AG08395 (cell line): ENCODE results near the gene CCL27.

Experiments used
- DNase-seq: peaks from one replicate; pipeline ENCODE4 v3.0.0; 2012; ENCODE audit warnings: mixed read lengths, low spot score

The CCL27 gene

GRCh38 chr9:34662526-34663302 lies at the start of gene CCL27:
Gene CCL27 (minus strand): TSS chr9:34662657. CDS start chr9:34662633, 24 bp downstream.
- no peak for DNase-seq

GRCh38 chr9:34712140-34712539 lies 49.7 kb upstream of the CCL27 start:
- no peak for DNase-seq

GRCh38 chr9:34710023-34710422 lies 47.6 kb upstream of the CCL27 start, which contains the start of gene CCL21:
Gene CCL21 (minus strand): TSS chr9:34710136. CDS start chr9:34710066, 70 bp downstream.
- DNase-seq, result no peak

GRCh38 chr9:34709196-34709978 lies 46.9 kb upstream of the CCL27 start:
- no peak for DNase-seq

- DNase-seq, result no peak
Measured at GRCh38 chr9:34707130-34707529, 44.7 kb upstream of the CCL27 start.

GRCh38 chr9:34701769-34702736 lies 39.6 kb upstream of the CCL27 start:
- peak; percentile 93 for DNase-seq

- peak; percentile 80 for DNase-seq
Measured at GRCh38 chr9:34701023-34701768, 38.7 kb upstream of the CCL27 start.

- no peak for DNase-seq
Measured at GRCh38 chr9:34694811-34695210, 32.4 kb upstream of the CCL27 start.

GRCh38 chr9:34693560-34693959 lies 31.1 kb upstream of the CCL27 start:
- DNase-seq, result no peak

- no peak for DNase-seq
Measured at GRCh38 chr9:34691936-34692315, 29.5 kb upstream of the CCL27 start.

- no peak for DNase-seq
Measured at GRCh38 chr9:34690983-34691935, 28.8 kb upstream of the CCL27 start, which contains the start of gene CCL19. Gene CCL19 (minus strand): TSS chr9:34691276. CDS start chr9:34691139, 137 bp downstream.

GRCh38 chr9:34689512-34689911 lies 27.1 kb upstream of the CCL27 start:
- no peak for DNase-seq

- no peak for DNase-seq
Measured at GRCh38 chr9:34689116-34689470, 26.6 kb upstream of the CCL27 start.

- DNase-seq, result no peak
Measured at GRCh38 chr9:34688329-34689115, 26.1 kb upstream of the CCL27 start.

- no peak for DNase-seq
Measured at GRCh38 chr9:34687276-34688030, 25.0 kb upstream of the CCL27 start.

GRCh38 chr9:34686732-34687131 lies 24.3 kb upstream of the CCL27 start:
- DNase-seq, result peak; percentile 48

- DNase-seq, result peak; percentile 31
Measured at GRCh38 chr9:34686231-34686630, 23.8 kb upstream of the CCL27 start.

- DNase-seq, result peak; percentile 78
Measured at GRCh38 chr9:34685591-34685990, 23.1 kb upstream of the CCL27 start.
